GM15510 (cell line): ENCODE results near the gene SEL1L2.

Experiments
- POLR2A ChIP-seq: IDR thresholded peaks from 3 replicates; pipeline ENCODE4 v1.6.1; 2011; ENCODE audit warnings: borderline replicate concordance; ENCODE audit not compliant: insufficient read length; ENCODE audit errors: extremely low read depth

The SEL1L2 gene

DNA sequence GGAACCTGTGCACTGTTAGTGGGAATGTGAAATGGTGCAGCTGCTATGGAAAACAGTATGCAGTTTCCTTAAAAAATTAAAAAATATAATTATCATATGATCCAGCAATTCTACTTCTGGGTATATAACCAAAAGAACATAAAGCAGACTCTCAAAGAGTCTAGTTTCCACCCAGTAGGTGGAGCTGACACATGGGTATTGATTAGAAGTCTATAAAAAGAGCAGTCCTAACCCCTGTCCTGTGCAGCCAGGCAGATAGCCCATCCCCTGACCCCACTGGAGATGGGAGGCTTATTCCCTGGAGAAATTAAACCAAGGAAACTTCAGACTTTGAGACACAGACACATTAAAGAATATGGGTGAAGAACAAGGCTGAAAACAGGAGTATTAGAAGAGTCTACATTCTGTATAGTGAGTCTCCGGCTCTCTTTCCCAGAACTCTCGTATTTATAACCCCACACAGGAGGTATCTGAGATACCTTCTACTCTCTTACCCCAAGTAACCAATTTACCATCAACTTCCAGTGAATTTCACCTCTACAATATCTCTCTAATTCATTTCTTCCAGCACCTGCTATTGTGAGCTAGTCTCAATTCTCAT is 92.3 kb downstream of the SEL1L2 start:
- TF ChIP-seq POLR2A, result no peak

DNA sequence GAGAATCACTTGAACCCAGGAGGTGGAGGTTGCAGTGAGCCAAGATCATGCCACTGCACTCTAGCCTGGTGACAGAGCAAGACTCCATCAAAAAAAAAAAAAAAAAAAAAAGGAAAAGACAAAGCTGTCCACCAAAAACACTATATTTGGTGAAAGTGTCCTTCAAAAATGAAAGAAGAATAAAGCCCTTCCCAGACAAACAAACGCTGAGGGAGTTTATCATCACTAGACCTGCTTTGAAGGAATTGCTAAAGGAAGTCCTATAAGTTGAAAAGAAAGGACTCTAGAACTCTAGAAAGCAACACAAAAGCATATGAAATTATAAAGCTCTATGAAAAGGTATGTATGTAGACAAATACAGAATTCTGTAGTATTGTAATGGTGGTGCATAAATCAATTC is 98.8 kb downstream of the SEL1L2 start:
- no peak for TF ChIP-seq POLR2A

DNA sequence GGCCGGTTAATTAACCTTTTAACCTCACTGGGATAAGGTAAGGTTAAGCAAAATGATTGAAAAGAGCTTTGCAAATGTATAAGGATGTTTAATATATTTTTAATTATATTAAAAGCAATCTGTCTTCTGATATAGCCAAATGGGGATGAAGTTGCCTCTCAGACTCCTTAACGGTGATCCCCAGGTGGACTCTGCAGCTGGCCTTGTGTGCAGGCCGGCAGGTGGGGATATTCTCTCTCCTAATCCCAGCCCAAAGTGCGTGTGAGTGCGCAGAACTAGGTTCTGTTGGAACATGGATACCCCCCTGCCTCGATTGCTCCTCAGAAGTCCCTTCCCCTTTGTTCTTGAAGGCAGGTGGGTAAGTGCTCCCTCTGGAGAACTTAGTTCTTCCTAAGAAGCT is 105.6 kb downstream of the SEL1L2 start:
- TF ChIP-seq POLR2A, result no peak

DNA sequence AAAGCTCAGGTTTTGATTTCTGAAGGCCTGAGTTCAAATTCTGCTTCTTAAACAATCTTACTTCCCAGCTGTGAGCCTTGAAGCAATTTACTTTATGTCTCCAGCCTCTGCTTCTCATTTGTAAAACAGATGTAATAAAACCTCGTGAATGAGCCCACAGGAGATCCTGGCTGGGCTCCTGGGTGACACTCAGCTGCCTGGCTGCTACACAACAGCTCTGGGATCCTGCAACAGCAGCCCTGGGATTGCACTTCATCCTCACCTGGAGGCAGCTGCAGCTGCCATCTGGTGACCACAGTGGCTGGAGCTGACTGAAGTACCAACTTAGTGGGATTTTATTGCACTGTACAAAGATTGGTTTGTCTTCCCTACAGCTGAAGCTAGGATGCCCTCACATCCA is 107.0 kb downstream of the SEL1L2 start:
- no peak for TF ChIP-seq POLR2A

DNA sequence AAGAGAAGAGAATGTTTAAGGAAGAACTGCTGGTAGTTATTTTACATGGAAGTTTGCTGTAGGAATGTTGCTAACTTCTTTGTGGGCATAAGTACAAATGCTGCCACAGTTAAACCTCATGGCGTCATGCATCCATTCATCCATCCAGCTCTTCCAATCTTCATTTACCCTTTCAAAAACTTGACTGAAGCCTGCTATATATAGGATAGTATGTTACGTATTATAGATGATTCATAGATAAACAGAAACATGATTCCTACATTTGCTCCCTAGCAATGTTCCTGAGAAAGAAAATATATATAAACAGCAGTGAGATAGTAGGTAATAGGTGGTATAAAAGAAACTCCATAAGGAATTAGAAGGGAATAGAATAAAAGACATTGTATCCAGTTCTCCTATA is 111.8 kb downstream of the SEL1L2 start:
- TF ChIP-seq POLR2A, result no peak

DNA sequence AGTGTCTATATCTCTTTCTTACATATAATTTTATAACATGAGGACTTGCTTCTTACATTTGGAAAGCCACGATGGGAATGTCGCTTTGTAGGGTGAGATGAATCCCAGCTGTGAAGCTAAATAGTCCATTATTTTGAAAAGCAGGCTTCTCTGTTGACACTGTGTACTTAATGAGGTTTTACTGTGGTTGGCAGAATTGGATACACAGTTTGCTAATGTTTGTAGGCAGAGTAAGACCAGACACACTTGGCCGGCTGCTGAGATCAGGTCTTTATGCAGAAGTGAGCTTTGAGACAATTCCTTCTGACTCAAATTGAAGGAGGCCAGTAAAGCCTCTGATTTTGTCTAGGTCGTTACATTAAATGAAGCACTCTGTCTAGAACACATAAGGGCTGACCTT is 112.6 kb downstream of the SEL1L2 start:
- no peak for TF ChIP-seq POLR2A

DNA sequence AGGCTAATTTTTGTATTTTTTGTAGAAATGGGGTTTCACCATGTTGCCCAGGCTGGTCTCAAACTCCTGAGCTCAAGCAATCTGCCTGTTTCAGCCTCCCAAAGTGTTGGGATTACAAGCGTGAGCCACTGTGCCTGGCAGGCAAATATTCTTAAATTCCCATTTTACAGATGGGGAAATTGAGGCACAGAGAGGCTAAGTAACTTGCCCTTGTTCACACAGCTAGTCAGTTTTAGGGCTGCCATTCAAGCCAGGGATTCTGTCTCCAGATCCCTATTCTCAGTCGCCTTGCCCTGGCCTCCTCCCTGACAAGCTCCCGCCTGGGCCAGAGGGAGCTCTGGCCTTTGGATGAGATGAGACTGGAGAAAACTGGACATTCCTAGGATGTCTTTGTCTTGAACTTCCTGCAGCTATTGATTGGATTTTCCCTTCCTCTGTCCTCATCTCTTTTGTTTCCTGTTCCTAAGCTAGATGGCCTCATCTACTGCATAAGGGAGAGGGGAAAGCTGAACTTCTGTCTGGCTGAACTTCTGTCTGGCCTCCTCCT is 115.1 kb downstream of the SEL1L2 start:
- TF ChIP-seq POLR2A, result no peak

DNA sequence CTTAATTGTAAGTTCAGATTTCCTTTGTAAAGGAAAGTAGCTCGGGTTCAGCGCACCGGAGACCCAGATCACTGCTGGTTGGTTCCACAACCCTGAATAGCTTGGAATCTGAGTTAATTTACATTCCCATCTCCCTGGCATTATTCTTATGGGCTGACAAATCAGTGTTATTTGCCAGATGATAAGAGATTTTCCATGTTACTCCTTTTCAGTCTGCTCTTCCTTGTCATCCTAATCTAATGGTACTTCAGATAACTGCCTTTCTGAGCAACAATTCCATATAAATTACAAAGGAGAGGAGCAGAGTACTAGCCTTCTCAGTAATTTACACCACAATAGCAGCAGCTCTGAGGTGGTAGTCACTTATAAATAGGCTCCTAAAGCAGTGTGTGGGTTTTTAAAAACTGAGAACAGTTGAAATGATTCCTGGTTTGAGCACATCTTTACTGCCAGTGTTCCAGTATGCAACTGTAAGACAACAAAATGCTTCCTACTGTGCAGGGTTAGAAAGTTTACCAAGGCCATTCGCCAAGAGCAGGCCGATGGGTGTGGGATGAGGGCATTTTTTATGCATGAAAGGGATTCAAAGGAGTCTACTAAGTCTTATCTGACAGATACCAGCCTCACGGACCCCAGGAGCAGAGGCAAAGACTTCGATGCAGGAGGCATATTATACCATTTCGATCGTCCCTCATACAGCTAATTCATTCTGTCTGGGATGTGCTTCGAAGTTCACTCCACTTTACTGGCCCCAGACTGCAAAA is 115.8 kb downstream of the SEL1L2 start:
- no peak for TF ChIP-seq POLR2A

DNA sequence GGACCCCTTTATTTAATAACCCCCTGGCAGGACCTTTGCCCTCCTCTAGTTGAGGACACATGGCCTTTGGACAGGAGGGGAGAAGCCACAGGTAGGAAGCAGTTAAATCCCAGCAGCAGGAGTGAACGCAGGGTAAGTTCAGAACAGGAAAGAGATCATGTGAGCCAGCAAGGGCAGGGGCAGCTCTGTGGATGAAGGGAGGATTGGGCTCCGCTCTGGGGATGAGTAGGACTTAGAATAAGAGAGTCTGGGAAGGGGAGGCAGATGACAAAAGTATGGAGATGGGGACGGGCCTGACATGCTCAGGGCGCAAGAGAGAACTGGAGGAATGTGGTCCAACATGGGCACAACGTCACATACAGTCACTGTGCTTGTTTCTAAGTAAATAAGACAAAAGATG is 116.6 kb downstream of the SEL1L2 start:
- TF ChIP-seq POLR2A, result no peak

DNA sequence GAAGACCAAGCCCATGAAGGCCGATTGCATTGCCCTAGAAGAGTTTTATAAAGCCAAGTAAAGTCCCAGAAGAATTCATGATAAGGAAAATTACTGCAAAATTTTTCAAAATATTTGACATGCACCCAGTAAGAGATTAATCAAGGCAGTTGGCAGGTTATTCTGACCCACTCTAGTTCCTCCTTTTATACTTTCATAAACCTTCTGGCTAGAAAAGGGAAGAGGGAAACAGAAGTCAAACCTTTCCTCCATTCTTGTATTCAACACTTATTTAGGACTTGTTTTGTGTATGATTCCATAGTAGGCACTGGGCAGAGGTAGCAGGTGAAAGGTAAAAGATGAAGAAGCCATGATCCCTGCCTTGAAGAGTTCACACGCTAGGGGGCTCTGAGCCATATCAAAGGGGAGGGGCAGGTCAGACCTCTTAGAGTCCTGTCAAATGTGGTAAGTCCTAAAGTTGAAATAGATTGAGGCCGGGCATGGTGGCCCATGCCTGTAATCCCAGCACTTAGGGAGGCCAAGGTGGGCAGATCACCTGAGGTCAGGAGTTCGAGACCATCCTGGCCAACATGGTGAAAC is 120.2 kb downstream of the SEL1L2 start:
- no peak for TF ChIP-seq POLR2A

DNA sequence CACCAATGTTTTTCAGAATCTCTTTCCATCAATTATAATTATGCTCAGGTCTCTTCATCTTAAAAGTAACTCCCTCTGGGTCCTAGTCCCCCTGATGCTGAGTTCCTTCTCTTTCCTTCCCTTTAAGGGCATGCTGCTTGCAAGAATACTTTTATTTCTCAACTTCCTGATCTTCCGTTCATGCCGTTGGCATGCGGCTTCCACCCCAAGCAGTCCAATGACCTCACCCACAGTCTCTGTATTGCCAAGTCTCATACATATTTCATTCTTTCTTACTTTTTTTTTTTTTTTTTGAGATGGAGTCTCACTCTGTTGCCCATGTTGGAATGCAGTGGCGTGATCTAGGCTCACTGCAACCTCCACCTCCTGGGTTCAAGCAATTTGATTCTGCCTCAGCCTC is 122.1 kb downstream of the SEL1L2 start:
- no peak for TF ChIP-seq POLR2A

DNA sequence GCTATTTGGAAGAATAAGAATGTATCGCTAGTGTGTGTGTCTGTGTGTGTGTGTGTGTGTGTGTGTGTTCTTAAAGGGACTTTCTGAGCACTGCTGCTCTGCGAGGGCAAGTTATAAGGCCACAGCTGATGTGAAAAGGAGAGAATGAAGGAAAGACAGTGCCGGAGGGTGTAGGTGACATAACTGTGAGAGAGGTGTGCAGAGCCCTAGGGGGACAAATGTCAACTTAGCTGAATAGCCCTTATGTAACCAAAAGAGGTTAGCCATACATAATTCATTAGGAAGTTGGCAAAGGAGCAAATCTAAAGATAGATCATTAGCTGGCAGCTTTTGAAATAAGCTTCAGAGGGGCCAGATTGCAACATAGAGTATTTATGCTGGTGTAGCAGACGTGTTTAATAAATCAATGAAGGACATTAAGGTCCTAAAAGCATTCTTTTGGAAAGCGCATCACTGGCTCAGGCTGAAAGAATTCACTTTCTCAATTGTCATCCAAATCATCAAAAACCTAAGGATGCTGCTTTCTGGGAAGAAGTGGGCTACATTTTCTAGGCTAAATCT is 124.5 kb downstream of the SEL1L2 start:
- no peak for TF ChIP-seq POLR2A

DNA sequence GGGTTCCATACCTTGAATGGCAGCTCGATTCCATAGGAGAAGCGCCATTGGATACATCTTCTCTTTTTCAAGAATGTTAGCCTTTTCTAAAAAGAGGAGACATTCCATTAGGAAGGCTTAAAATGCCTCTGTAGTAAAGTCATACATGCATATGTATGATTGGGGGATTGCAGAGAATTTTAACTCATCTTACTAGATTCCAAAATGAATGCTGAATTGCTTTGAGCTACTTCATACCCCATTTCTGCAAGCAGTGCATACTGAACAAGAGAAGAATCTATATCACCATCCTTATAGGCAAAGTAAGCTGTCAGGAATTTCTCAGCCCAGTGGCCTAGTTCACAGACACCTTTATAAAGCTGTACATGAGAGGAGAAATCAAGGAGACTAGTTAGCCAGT is 125.3 kb downstream of the SEL1L2 start:
- TF ChIP-seq POLR2A, result no peak

DNA sequence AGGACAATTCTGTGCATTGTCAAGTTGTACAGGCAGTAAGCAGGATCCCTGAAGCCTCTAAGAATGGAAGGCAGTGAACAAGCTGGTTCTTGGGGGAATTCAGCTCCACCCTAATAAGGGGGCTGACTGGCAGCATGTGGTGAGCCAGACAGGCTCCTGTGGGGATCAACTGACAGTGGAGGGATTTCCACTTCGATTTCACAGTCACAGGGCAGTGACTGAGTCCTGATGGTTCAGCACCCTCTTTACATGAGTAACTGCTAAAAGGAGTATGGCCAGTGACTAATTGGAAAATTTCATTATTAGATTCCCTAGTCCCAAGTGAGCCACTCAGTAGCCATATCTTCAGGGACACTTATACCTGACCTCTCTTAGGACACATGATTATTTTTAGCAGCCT is 127.2 kb downstream of the SEL1L2 start:
- no peak for TF ChIP-seq POLR2A

DNA sequence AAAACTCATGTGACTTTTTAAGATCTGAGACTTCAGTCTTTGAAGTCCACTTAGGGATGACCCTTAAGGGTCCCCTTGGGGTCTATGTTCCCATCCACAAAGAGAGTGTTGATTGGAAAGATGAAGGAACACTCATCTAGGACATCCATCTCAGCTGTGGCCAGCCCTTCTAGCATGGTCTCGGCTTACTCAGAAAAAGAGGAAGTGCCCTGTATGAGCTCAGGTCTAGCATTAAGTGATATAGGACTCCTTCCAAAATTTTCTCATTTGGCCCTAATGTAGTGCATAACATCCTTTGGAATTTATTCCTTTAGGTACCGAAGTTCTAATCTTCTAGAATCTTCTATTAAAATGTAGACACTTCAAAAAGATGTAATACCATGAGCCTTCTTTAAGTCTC is 128.2 kb downstream of the SEL1L2 start:
- TF ChIP-seq POLR2A, result no peak
